Stimulated activated memory B cell treated with anti-CD40 and anti-IgM and Interleukin-4, amounts not matched to agents 10 μg/mL and 1 μg/mL and 100 μg/mL, for 72 hours (primary cell): ENCODE measurements around the gene COL13A1.

Experiments used
- ATAC-seq: fragments of 150-1000 bp; cut with Tn5 transposase; 2 replicates; pipeline ENCODE4 v1.10.0; 2021
- H3K27ac Mint-ChIP-seq: one replicate; pipeline ENCODE4 v1.8.0; 2022; ENCODE audit warnings: mild to moderate bottlenecking, mixed read lengths
- H3K27me3 Mint-ChIP-seq: one replicate; pipeline ENCODE4 v1.8.0; 2022; ENCODE audit warnings: mixed read lengths
- H3K36me3 Mint-ChIP-seq: one replicate; pipeline ENCODE4 v1.8.0; 2022; ENCODE audit warnings: mixed read lengths
- H3K4me1 Mint-ChIP-seq: one replicate; pipeline ENCODE4 v1.8.0; 2022; ENCODE audit warnings: mixed read lengths
- H3K4me3 Mint-ChIP-seq: one replicate; pipeline ENCODE4 v1.8.0; 2022; ENCODE audit warnings: mild to moderate bottlenecking, moderate library complexity, mixed read lengths
- H3K9me3 Mint-ChIP-seq: one replicate; pipeline ENCODE4 v1.8.0; 2022; ENCODE audit warnings: mixed read lengths

Gene COL13A1

DNA sequence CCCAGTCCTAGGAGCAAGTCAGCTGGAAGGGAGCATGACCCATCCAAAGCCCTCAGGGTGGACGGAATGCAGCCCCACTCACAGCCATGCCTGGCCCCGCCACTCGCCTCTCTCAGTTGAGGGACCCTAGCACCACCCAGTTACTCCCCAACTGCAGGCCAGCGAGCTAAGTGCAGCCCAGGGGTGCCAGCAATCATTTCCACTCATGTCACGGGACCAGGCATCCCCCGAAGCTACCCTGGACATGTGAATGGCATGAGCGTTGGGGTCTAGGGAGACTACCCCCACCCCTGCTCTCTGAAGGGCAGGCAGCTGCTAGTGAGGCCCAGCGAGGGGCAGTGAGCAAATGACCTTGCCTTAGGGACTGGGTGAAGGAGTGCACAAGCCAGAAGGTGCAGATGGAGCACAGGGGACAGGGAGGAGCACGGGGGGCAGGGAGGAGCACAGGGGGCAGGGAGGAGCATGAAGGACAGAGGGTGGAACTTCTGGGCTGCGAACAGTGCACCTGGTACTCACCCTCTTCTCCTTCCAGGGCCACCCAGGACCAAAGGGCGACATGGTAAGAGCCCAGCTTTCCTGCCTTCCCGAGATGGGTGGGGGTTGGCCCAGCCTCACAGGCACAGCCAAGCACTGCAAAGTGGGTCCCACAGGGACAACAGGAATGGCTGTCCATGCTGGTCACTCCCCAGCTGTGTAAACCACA is 87.3 kb downstream of the COL13A1 start:
- H3K36me3 Mint-ChIP-seq: no peaks in the 10 kb centered on the region
- H3K4me1 Mint-ChIP-seq: no peaks in the 10 kb centered on the region
- peaks cover 2% of the 10 kb centered on the region for H3K27me3 Mint-ChIP-seq
- H3K9me3 Mint-ChIP-seq: no peaks in the 10 kb centered on the region
- no peak overlapping the region for H3K27ac Mint-ChIP-seq
- no peak for ATAC-seq
- H3K4me3 Mint-ChIP-seq: no peak overlapping the region

DNA sequence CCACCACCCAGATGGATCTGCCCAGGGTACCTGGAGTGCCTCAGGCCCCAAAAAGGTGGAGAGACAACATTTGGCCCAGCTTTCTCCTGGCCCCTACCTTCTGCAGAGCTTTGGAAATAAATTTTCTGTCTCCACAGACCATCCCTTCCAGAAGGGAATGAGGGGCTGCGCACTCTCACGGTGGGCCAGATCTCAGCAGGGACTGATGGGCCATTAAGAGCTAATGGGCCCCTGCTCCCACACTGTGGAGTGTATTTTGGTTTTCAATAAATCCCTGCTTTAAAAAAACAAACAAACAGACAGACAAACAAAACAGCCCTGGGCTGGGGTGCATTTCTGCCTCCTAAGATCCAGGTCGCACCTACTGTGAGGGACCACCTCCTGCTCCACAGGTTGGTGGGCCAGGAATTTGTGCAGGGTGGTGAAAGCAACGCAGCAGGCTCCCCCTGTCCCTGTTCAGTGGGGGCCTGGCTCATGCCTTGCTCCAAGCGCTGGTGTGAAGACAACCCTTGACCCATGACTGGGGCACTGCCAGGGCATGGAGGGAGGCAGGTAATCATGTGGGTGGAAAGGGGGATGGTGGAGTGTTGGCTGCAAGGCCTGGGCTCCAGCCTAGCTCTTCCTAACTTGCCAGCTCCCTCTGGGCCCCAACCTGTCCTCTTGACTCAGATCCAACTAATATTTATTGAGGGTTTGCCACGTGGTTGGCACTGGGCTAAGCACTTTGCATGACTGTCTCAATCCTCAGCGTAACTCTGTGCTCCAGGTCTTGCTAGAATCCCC is 88.5 kb downstream of the COL13A1 start:
- no peaks in the 10 kb centered on the region for H3K4me1 Mint-ChIP-seq
- H3K27me3 Mint-ChIP-seq: no peaks in the 10 kb centered on the region
- no peak overlapping the region for H3K27ac Mint-ChIP-seq
- H3K4me3 Mint-ChIP-seq: no peak overlapping the region
- ATAC-seq: no peak
- H3K9me3 Mint-ChIP-seq: no peaks in the 10 kb centered on the region
- H3K36me3 Mint-ChIP-seq: no peaks in the 10 kb centered on the region

DNA sequence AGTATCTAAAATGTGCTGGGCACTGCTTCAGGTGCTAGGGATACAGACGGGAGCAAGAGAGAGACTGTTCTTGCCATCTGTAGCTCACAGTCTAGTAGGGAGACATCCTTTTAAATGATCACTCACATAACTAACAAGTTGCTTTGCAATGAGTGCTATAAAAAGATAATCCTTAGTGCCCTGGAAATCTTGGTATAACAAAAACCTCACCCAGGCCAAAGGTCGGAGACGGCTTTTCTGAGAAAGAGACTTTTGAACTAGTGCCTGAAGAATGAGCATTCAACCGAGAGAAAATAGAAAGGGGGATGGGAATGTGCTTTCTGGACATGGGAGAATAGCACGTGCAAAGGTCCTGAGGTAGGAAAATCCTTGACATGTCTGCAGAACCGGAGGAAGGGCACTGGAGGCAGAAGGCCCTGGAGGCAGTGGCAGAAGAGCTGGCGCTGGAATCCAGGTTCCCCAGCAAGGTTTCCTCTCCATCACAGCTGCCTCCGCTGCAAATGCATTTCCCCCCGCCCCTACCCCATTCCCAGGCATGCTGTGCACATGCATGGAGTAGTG is 89.4 kb downstream of the COL13A1 start:
- no peak for ATAC-seq
- Mint-ChIP-seq H3K4me1 (no peaks in the 10 kb centered on the region), H3K9me3 (no peaks in the 10 kb centered on the region), H3K27me3 (no peaks in the 10 kb centered on the region), H3K27ac (no peak overlapping the region), H3K4me3 (no peak overlapping the region), H3K36me3 (no peaks in the 10 kb centered on the region)

DNA sequence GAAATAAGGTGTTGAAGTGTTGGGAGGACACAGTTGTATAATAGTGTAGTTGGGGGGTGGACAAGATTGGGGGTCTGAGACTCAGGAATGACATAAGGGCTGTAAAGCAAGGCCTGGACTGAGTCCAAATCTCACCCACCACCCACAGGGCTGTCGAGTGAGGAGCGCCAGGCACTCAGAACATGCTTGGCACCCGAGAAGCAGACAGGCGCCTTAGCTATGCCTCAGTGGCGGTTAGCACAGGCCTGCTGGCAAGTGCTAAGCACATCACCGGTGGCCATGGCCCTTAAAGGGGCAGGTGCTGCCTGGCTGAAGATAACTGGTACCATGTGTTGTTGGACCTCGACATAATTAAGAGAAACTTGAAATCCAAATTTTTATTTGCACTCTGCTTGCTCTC is 90.7 kb downstream of the COL13A1 start:
- ATAC-seq: no peak
- Mint-ChIP-seq H3K4me1 (no peaks in the 10 kb centered on the region), H3K27me3 (no peaks in the 10 kb centered on the region), H3K36me3 (no peaks in the 10 kb centered on the region), H3K4me3 (no peak overlapping the region), H3K9me3 (no peaks in the 10 kb centered on the region), H3K27ac (no peak overlapping the region)

DNA sequence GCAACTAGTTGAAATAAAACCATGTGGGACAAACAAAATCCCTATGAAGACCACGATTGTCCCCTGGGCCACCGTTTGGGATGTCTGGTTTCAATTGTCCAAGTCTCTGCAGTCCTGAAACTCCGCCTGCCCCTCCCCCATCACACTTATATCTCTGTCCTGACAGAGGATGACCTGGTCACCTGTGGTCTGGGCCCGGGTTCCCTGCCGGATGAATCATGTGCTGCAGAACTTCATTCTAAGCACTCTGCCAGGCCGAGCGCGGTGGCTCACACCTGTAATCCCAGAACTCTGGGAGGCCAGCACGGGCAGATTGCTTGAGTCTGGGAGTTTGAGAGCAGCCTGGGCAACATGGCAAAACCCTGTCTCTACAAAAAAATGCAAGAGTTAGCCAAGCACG is 91.1 kb downstream of the COL13A1 start:
- no peaks in the 10 kb centered on the region for H3K36me3 Mint-ChIP-seq
- no peaks in the 10 kb centered on the region for H3K4me1 Mint-ChIP-seq
- no peak overlapping the region for H3K27ac Mint-ChIP-seq
- no peak for ATAC-seq
- no peaks in the 10 kb centered on the region for H3K9me3 Mint-ChIP-seq
- no peaks in the 10 kb centered on the region for H3K27me3 Mint-ChIP-seq
- H3K4me3 Mint-ChIP-seq: no peak overlapping the region

DNA sequence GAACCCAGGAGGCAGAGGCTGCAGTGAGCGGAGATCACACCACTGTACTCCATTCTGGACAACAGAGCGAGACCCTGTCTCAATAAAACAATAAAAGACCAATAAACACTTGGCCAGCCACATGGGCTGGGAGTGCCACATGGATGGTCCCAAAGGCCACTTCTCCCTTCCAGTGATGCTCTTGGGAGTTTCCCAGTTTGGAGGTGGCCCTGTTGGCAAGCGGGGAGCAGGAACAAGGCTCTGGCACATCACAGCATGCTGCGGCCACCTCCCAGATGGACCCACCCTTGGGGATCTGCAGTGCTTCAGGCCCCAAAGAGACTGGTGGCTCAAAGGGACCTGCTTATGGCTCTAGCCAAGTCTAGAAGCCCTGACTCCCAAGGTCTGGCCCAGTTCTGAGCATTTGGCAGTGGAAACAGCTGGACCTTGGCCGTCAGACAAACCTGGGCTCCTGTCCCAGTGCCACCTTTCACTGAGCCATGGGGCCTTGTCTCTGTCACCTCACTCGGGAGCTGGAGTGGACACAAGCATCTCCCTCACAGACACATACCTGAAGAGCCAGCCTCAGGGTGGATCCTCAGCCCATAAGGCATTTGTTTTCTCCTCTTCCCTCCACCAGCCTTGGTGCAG is 91.7 kb downstream of the COL13A1 start:
- no peak for ATAC-seq
- Mint-ChIP-seq H3K4me1 (no peaks in the 10 kb centered on the region), H3K27ac (no peak overlapping the region), H3K27me3 (no peaks in the 10 kb centered on the region), H3K4me3 (no peak overlapping the region), H3K36me3 (no peaks in the 10 kb centered on the region), H3K9me3 (no peaks in the 10 kb centered on the region)

DNA sequence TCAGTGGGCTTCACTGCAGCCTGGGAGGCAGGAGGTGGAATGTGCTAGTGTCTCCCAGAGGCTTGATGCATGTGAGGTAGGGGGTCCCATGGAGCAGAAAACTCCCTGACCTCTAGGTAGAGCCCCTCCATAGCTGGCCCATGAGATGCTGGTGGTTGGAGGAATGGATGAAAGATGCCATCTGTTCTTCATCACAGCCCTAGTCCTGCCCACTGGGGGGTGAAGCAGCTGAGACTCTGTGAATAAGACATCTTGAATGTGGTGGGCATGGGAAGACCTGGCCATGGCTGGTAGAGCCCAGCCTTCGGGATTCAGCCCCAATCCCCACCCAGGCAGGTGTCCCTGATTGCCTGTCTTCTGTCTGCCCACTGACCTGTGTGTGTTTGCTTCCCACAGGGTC is 92.5 kb downstream of the COL13A1 start:
- no peak for ATAC-seq
- no peak overlapping the region for H3K27ac Mint-ChIP-seq
- no peaks in the 10 kb centered on the region for H3K36me3 Mint-ChIP-seq
- H3K27me3 Mint-ChIP-seq: no peaks in the 10 kb centered on the region
- H3K4me3 Mint-ChIP-seq: no peak overlapping the region
- no peaks in the 10 kb centered on the region for H3K4me1 Mint-ChIP-seq
- H3K9me3 Mint-ChIP-seq: no peaks in the 10 kb centered on the region

DNA sequence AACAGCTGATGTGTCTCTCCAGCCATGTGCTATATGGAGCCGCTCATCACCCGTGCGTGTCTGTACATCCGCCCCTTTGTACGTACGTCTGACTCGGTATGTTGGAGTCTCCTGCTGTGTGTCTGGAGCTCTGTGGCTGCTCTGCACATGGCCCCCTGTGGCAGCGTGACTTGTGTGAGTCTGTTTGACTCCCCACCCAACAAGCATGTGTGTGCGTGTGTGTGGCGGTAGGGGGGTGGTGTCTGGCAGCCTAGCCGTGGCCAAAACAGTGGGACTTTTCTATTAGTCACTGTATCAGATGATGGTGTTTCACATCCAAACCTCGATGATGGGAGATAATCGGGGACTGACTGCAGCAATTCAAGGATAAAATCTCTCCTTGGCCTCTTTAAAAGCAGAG is 94.1 kb downstream of the COL13A1 start:
- no peak for ATAC-seq
- Mint-ChIP-seq H3K27ac (no peak overlapping the region), H3K4me3 (no peak overlapping the region), H3K9me3 (no peaks in the 10 kb centered on the region), H3K27me3 (no peaks in the 10 kb centered on the region), H3K4me1 (no peaks in the 10 kb centered on the region), H3K36me3 (no peaks in the 10 kb centered on the region)

DNA sequence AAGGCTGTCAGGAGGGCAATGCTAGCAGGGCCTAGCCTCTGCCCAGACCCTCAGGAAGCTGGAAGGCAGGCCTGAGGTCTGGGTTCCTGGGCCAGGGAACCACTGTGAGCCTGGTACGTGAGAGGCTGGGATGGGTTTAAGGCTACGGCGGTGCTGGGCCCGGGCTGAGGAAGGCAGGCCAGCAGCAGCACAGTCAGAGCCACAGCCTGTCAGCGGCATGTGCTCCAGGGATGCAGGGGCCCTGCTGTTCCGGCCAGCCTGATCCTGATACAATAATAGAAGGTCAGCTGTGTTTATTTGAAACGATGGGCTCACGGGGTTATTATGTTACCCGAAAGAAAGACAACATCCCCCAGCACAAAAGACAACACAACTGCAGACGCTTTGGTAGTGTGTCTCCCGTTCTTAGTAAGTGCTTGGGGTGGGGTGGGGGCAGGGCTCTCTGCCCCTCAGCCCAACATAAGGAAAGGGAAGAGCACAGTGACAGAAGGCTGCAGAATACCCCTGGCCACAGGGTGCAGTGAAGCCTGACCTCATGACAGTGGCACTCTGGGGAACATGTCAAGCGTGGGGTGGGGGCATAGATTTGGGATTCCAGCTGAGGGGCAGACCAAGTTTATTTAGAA is 95.0 kb downstream of the COL13A1 start:
- no peak for ATAC-seq
- Mint-ChIP-seq H3K4me1 (no peaks in the 10 kb centered on the region), H3K4me3 (no peak overlapping the region), H3K27me3 (no peaks in the 10 kb centered on the region), H3K27ac (no peak overlapping the region), H3K9me3 (no peaks in the 10 kb centered on the region), H3K36me3 (no peaks in the 10 kb centered on the region)

DNA sequence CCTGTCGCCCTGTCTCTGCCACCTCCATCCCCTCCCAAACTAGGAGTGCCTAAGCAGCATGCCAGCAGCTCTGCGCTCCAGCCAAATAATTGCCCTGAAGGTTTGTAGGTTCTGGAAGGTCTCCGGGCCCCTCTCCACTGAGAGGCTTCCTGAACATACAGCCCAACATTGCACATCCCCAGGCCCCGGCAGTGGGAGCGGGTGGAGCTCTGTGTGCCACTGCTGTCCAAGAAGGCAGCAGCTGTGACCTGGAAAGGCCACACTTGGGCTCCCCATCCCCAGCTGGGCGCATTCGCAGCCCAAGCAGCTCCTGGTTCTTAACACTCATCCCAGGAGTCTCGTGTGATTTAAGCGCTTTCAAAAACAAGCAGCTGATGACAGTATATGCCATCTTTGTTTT is 95.7 kb downstream of the COL13A1 start:
- H3K27ac Mint-ChIP-seq: no peak overlapping the region
- no peak overlapping the region for H3K4me3 Mint-ChIP-seq
- ATAC-seq: no peak
- H3K27me3 Mint-ChIP-seq: no peaks in the 10 kb centered on the region
- H3K9me3 Mint-ChIP-seq: no peaks in the 10 kb centered on the region
- no peaks in the 10 kb centered on the region for H3K36me3 Mint-ChIP-seq
- no peaks in the 10 kb centered on the region for H3K4me1 Mint-ChIP-seq

DNA sequence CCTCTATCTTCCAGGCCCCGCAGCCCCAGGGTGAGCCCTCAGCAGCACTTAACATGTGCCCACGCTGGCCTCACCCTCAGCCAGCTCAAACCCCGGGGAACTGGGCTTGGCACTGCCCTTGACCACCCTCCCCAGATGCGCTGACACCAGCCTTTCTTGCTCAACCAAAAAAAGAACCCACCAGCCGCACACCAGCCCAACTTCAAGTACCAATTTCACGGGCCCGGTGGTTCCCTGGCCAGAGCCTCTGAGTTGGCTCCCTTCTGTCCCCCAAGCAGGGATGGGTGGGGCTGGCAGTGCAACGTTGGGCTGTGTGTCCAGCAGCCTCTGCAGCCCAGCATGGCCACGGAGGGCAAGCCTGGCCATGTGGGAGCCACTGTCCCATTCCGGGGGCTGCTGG is 96.3 kb downstream of the COL13A1 start:
- Mint-ChIP-seq H3K4me3 (no peak overlapping the region), H3K27ac (no peak overlapping the region), H3K4me1 (no peaks in the 10 kb centered on the region), H3K9me3 (no peaks in the 10 kb centered on the region), H3K36me3 (no peaks in the 10 kb centered on the region), H3K27me3 (no peaks in the 10 kb centered on the region)
- ATAC-seq: no peak

DNA sequence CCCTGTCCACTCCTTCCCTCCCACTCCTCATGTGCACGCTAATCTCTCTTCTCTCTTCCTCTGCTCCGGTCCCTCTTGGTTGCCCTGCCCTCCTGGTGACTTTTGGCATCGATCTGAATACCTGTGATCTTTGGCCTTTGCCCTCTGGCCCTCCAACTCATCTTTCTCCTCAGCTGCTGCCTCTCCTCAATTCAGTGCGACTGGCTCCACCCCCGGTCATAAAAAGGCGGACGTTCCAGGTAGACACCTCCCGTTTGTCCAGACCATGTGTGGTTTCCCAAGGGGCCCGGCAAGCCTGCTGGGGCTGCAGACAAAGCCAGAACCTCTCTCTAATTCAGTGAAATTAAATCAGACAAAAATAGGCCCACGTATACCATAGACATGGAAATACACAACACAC is 96.8 kb downstream of the COL13A1 start:
- Mint-ChIP-seq H3K27me3 (no peaks in the 10 kb centered on the region), H3K4me3 (no peak overlapping the region), H3K4me1 (no peaks in the 10 kb centered on the region), H3K27ac (no peak overlapping the region), H3K36me3 (no peaks in the 10 kb centered on the region), H3K9me3 (no peaks in the 10 kb centered on the region)
- ATAC-seq: no peak

DNA sequence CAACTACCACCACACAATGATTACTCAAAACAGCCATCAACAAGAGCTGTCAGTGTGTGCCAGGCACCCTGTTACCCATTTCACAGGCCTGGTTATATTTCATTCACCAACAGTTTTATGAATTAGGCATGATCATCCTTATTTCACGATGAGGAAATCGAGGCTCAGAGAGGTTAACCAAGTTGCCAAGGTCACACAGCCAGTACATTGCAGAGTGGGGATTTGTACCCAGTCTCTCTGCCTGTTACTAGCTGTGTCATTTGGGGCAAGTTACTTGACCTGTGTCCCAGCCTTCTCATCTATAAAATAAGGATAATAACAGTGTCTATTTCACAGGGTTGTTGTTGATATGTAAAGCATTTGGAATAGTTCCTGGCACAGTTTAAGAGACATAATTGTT is 97.2 kb downstream of the COL13A1 start:
- no peak overlapping the region for H3K4me3 Mint-ChIP-seq
- ATAC-seq: no peak
- no peaks in the 10 kb centered on the region for H3K27me3 Mint-ChIP-seq
- H3K27ac Mint-ChIP-seq: no peak overlapping the region
- no peaks in the 10 kb centered on the region for H3K9me3 Mint-ChIP-seq
- no peaks in the 10 kb centered on the region for H3K36me3 Mint-ChIP-seq
- H3K4me1 Mint-ChIP-seq: no peaks in the 10 kb centered on the region

DNA sequence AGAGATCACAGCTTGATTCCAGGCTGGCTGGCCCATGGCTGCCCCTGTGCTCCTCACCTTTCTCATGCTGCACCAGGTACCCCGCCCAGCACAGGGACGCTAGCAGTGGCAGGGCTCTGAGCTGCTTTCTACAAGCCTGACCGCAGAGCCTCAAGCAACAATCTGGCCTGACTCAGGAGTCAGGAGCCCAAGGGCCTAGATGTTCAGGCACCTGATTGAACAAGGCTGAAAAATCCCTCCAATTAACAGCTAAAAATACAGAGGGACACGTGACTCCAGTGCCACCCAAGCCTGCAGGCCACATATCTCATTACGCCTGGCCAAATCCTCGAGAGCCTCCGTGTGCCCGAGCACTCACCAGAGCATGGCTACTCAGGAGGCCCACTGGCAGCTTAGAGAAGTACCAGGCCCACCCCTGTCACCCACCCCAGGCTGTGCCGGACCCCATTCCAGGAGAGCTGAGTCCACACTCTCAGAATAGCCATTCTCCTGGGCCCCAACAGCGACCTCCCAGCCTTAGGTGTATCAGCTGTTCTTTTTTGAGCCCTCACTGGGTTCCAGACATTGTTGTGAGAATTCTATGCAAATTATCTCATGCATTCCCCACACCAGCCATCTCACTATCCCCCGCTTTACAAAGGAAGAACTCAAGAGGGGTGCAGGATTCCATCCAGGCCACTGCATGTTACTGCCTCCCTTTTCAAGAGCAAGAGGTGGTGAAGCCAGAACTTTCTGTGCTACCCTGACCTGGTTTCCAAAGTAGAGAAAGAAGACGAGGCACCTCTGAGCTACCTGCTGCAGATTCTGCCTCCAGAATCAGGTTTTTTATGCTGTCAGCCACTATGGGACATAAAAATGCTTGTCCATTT is 98.3 kb downstream of the COL13A1 start:
- Mint-ChIP-seq H3K27ac (no peak overlapping the region), H3K27me3 (no peaks in the 10 kb centered on the region), H3K4me1 (no peaks in the 10 kb centered on the region)

DNA sequence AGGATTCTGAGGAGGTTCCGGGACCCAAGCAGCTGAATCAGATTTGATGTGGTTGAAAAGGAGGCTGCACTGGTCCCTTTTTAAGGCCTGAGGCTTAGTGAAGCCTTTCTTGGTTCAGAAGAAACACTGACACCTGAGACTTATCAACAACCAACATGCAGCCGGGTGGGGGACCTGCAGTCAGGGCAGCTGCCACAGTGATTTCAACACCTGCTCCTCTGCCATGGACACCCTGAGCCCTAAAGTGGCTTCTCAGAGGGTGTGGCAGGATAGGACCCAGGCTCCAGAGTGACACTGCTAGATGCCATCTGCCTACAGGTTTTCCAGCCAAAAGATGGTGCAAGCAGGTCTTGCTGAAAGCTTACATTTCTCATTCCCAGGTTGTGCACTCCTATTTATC is 99.3 kb downstream of the COL13A1 start:
- Mint-ChIP-seq H3K4me3 (no peak overlapping the region), H3K36me3 (no peaks in the 10 kb centered on the region), H3K9me3 (no peaks in the 10 kb centered on the region), H3K4me1 (no peaks in the 10 kb centered on the region), H3K27me3 (no peaks in the 10 kb centered on the region), H3K27ac (no peak overlapping the region)
- no peak for ATAC-seq

More for the DNA sequence above, 98.3 kb downstream of the COL13A1 start:
- ATAC-seq: no peak
- Mint-ChIP-seq H3K36me3 (no peaks in the 10 kb centered on the region), H3K9me3 (no peaks in the 10 kb centered on the region), H3K4me3 (no peak overlapping the region)
